ENCODE results near the gene ADCY5.

The ADCY5 gene

GRCh38 chr3:123406598-123406997, 42.3 kb downstream of the ADCY5 start:
- ATAC-seq (no peak), DNase-seq (no peak)

GRCh38 chr3:123405936-123406510, 42.9 kb downstream of the ADCY5 start:
- no peak for DNase-seq
- no peak for ATAC-seq

DNA sequence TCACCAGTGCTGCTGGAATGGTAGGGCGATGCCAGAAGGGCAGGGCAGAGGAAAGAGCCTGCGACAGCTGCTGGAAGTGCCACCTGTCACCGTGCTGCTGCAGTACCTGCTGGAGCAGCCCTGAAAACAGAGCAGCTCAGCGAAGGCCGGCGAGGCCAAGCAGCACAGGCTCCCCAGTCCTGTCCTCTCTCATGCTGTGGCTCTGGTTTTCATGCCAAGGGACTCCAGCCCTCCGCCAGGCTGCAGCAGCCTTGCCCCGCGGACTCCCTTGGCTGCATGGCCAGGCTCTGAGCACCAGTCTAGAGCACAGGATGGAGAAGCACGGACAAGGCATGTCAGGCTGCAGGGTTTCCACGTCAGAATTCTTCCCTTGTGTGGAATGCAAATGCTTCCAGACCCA, 43.9 kb downstream of the ADCY5 start:
- ATAC-seq, result no peak
- no peak for DNase-seq

DNA sequence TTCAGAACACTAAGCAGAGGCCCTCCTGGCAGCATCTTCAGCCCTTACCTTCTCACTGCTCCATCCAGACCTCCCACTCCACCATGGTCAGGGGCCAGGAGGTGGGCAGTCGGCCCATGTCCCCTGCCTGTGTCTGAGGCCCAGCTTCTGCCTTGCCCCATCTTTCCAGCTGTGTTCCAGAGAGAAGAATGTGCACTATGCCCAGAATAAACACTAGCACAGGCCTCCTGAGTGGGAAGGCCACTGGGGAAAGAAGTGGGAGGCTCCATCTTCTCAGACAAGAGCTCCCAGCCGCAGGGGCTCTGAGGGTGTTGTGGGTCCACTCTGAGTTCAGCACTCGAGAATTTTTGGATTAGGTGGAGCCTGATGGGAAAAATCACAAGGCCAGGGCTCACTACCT, 44.5 kb downstream of the ADCY5 start:
- DNase-seq (no peak), ATAC-seq (no peak)

GRCh38 chr3:123401836-123402530, 46.9 kb downstream of the ADCY5 start:
- DNase-seq (no peak), ATAC-seq (no peak)

GRCh38 chr3:123400169-123400568, 48.7 kb downstream of the ADCY5 start:
- no peak for DNase-seq
- ATAC-seq, result no peak

DNA sequence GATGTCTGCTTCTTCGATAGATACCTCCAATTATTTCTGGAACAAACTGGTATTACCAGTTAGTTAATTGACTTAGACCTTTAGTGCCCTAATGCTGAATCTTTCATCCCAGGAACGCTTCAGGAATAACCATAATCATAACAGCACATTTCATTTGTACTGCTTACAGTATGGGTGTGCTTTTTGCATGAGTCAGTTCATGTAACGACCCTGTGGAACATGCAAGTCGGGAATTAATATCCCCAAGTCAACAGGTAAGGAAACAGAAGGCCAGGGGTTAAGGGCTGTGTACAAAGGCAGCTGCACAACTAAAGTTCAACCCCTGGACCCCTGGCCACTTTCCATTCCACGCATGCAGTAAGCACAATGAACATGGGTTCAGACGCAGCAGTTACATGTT, 49.2 kb downstream of the ADCY5 start:
- ATAC-seq (no peak), DNase-seq (no peak)

DNA sequence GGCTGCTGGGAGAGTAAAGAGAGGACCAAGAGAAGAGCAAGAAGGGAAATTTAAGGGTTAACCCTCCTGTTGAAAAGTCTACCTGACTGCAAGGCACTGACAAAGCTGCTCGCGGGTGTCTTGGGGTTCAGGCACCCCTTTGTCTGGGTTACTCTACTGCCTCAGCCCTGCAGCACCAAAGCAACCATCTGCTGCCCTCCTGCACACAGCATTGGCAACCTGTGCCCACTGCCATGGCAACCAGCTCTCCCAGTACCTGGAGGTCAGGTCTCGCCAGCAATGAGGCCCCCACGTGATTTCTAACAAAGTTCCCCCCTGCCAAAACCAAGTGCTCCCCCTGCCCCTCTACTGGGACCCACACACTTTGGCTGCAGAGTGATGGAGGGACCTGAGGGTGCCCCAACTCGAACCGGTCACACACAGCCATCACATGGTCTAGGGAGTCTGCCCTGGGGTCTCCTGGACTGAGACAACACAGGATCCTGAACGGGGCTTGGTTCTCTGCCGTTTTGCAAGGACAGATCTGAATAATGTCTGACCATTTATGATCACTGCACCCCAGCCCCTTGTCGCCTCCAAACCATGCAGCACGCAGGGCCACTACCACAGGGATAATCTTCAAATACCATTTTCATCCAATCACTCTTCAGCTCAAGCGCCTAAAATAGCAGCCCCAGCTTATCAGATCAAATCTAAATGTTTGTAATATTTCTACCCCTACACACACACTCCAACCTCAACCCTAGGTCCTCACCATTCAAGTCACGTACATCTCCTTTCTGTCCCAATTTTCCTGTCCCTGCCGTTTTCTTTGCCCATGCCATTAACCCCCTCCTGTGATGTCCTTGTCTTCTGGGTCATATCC, 50.7 kb downstream of the ADCY5 start:
- ATAC-seq, result no peak
- no peak for DNase-seq

DNA sequence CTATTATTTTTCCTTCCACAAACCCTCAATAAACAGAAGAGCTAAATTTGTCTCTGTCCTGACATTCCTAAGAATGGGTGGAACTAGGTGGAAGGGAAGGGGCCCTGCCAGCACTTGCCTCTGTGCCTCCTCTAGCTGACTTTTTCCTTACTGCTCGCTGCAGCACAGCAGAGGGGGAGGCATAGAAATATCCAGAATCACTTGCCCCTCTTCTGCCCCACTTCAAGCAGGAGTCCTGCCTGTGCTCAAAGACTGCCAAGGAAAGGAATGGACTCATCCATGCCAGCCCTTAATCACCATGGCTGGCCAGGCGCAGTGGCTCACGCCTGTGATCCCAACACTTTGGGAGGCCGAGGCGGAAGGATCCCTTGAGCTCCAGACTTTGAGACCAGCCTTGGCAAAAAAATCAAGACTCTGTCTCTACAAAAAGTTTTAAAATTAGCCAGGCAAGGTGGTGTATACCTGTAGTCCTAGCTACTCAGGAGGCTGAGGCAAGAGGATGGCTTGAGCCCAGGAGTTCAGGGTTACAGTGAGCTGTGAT, 51.8 kb downstream of the ADCY5 start:
- DNase-seq (no peak), ATAC-seq (no peak)

DNA sequence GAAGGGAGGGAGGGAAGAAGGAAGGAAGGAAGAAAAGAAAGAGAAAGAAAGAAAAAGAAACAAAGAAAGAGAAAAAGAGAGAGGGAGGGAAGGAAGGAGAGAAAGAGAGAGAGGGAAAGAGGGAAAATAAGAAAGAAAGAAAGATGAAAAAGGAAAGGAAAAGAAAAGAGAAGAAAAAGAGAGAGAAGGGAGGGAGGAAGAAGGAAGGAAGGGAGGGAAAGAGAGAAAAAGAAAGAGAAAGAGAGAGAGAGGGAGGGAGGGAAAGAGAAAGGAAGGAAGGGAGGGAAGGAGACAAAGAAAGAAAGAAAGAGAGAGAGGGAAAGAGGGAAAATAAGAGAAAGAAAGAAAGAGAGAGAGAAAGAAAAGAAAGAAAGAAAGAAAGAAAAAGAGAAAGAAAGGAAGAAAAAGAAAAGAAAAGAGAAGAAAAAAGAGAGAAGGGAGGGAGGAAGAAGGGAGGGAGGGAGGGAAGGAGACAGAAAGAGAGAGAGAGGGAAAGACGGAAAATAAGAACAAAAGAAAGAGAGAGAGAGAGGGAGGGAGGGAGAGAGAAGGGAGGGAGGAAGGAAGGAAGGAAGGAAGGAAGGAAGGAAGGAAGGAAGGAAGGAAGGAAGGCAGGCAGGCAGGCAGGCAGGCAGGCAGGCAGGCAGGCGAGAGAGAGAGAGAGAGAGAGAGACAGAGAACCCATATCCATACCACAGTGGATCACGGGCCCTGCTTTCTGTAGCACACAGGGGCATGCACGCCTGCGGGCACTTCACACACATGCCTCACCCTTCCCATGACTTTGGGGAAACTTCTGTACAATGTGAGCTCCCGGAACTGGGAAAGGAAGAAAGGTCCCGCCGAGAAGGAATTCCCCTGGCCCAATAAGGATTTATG, 52.5 kb downstream of the ADCY5 start:
- ATAC-seq, result no peak
- DNase-seq, result no peak

DNA sequence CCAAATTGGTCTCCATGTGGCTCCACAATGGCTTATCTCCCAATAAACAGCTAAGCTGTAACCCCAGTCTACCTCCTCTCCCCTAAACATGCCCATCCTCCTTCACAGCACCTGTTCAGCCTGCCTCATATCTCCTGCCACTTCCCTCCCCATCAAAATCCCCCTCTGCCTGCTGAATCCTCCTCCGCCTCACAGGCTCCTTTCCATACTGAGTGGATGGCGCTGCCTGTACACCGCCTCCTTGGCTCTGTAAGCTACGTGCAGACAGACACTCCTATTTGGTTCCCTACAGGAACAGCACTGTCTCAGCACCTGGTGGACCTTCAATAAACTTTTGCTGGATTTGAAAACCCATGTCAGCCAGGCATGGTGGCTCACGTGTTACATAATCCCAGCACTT, 53.7 kb downstream of the ADCY5 start:
- ATAC-seq, result no peak
- no peak for DNase-seq

- no peak for ATAC-seq
- no peak for DNase-seq
These were observed 54.4 kb downstream of the ADCY5 start for GRCh38 chr3:123394391-123395020.

DNA sequence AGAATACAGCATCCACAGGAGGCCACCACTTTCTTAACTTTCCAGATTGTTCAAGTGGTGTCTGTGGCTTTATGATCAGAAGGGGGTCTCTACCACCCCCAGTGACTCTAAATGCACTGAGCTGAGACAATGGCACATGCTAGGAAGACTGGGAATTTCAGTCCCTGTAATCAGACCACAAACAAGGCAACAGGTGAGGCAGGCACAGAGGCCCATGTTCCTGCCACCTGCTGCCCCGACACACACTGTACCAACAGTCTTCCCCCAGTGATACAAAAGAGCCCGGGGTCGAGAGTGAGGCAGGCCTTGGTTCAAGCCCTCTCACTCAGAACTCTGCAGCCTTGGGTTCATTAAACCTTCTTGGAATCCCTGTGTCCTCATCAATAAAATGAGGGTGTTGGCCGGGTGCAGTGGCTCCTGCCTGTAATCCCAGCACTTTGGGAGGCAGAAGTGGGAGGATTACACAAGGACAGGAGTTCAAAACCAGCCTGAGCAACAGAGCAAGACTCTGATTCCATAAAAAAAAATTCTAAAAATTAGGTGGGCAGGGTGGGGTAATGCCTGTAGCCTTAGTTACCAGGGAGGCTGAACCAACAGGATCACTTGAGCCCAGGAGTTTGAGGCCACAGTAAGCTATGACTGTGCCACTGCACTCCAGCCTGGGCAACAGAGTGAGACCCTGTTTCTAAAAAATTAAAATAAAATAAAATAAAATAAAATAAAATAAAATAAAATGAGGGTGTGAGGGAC, 55.8 kb downstream of the ADCY5 start:
- DNase-seq, result no peak
- ATAC-seq, result no peak

- ATAC-seq (no peak), DNase-seq (no peak)
These were observed 56.5 kb downstream of the ADCY5 start for GRCh38 chr3:123392368-123392767.

DNA sequence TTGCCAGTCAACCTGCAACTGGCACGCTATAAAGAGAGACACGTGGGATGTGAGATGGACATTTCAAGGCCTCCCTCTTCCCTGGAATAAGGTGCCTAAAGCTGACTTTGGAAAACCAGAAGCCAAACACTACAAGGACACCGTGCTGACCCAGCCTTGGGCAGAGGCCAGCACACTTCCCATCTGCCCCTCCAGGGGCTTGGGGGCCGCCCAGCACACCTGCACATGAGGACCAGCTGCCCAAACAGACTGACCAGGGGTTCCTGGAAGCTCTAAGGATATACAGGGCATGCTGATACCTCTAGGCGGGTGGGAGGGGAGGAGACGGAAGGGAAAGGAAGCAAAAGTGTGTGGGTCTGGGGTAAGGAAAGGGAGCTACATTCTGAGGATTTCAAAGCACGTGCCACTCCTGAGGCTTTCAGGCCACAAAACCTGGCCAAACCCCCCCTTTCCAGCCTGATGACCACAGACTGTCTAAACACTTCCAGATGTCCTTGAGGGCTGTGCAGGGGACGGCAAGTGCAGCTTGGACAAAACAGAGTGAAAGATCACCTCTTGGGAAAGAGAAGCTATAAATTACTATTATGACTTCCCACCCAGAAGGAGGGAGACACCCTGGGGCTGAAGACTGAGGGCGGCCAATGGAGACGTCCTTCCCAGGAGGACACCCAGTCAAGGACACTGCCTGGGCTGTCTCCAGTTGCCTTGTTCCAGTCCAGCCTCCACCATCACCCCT, 57.9 kb downstream of the ADCY5 start:
- ATAC-seq (no peak), DNase-seq (no peak)

DNA sequence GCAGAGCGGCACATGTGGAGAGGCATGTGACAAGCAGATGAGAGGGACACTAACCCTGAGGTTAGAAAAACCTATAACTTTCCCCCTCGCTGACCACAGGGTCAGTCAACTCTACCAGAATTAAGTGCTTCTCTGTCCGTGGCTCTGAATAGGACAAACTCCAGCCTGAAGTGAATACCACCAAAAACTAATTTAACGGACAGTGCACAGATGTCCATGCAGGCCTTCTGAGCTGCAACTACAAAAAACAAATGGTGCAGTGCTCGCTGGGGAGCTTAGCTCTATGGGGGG, 59.3 kb downstream of the ADCY5 start:
- DNase-seq, result no peak
- ATAC-seq, result no peak

- DNase-seq (no peak), ATAC-seq (no peak)
These were observed 59.9 kb downstream of the ADCY5 start for GRCh38 chr3:123388811-123389627.

- no peak for DNase-seq
- no peak for ATAC-seq
These were observed 60.8 kb downstream of the ADCY5 start for GRCh38 chr3:123388042-123388441.

- DNase-seq (no peak), ATAC-seq (no peak)
These were observed 61.4 kb downstream of the ADCY5 start for GRCh38 chr3:123387532-123387931.
